ENCODE measurements around the gene RAB29. TPM values are rescaled to one million over a fixed set of nuclear protein-coding genes. Genes with fewer than 3 reads are reported as not detected.
"Not testable (repeated sequence)": the region's sequence is repeated elsewhere in the genome, so short reads cannot be mapped to it uniquely, and the experiment has no call there.

RAB29 gene
- total RNA-seq, 4 donors from 2014 or later, result 8.3 to 96.6 (median 22.0) TPM

DNA sequence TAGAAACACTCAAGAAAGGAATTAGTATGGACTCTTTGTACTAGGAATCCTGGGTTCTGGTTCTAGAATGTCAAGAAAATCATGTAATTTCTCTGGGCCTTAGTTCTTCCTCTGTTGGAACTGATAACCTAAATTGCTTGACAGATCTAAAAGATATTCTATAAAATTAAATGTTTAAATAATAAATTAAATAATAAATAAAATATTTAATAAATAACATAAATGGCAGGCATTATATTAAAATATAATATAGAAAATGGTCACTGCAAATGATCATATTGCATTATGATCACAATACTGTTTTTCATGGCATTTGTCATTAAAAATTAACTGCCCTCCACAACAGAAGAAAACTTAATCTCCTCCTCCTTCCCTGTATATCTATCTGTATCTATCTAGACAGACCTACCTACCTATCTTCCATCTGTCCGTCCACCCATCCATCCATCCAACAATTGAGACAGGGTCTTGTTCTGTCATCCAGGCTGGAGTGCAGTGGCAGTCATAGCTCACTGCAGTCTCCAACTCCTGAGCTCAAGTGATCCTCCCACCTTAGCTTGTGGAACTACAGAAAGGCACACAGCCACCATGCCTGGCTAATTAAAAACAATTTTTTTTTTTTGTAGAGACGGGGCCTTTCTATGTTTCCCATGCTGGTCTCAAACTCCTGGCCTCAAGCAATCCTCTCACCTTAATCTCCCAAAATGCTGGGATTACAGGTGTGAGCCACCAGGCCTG lies 41.7 kb downstream of the RAB29 start:
- Histone ChIP-seq H3K36me3 (peaks cover 0 to 6% (median 0%) of the 10 kb centered on the region in 3 donors), H3K9me3 (no peaks in the 10 kb centered on the region), H3K27me3 (no peaks in the 10 kb centered on the region), H3K27ac (no peak overlapping the region), H3K4me1 (no peaks in the 10 kb centered on the region), H3K4me3 (no peak overlapping the region)
- TF ChIP-seq POLR2A (IDR thresholded peaks at IDR 0.05), result no peak
- TF ChIP-seq, protein P1, sequence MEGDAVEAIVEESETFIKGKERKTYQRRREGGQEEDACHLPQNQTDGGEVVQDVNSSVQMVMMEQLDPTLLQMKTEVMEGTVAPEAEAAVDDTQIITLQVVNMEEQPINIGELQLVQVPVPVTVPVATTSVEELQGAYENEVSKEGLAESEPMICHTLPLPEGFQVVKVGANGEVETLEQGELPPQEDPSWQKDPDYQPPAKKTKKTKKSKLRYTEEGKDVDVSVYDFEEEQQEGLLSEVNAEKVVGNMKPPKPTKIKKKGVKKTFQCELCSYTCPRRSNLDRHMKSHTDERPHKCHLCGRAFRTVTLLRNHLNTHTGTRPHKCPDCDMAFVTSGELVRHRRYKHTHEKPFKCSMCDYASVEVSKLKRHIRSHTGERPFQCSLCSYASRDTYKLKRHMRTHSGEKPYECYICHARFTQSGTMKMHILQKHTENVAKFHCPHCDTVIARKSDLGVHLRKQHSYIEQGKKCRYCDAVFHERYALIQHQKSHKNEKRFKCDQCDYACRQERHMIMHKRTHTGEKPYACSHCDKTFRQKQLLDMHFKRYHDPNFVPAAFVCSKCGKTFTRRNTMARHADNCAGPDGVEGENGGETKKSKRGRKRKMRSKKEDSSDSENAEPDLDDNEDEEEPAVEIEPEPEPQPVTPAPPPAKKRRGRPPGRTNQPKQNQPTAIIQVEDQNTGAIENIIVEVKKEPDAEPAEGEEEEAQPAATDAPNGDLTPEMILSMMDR (IDR thresholded peaks at IDR 0.05), result no peak
- DNase-seq, result no peak

DNA sequence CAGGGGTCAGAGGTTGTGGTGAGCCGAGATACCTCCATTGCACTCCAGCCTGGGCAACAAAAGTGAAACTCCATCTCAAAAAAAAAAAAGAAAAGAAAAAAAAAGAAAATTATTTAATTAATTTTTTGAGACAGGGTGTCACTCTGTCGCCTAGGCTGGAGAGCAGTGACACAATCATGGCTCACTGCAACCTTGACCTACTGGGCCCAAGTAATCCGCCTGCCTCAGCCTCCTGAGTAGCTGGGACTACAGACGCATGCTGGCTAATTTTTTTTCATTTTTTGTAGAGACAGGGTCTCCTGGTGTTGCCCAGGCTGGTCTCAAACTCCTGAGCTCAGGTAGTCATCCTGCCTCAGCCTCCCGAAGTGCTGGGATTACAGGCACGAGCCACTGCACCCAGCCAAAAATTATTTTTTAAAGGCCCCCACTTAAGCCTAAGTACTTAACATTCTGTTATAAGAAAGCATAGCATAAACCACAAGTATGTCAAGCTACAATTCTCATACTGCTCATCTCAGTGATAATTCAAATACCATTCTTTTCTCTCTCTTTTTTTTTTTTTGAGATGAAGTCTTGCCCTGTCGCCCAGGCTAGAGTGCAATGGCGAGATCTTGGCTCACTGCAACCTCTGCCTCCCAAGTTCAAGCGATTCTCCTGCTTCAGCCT lies 45.2 kb downstream of the RAB29 start:
- DNase-seq, result no peak
- H3K4me1 ChIP-seq, result no peaks in the 10 kb centered on the region

DNA sequence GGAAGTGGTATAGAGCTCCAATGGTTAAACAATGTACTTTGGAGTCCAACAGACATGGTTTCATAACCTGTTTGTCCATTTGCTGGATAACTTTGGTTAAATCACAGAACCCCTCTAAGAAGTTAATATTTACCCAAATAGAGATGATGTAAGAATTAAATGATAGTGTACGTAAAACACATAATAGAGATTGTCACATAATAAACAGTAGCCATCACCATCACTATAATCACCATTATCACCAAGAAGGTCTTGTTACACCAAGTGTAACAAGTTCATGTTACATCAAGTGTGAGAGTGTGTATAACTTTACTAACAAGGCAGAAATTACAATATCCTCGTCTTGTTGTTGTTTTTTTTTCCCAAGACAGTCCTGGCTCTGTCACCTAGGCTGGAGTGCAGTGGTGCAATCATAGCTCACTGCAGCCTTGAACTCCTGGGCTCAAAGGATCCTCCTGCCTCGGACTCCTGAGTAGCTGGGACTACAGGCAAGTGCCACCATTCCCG lies 48.6 kb downstream of the RAB29 start:
- DNase-seq, result no peak
- H3K4me3 ChIP-seq, result no peak overlapping the region
- TF ChIP-seq POLR2A (IDR thresholded peaks at IDR 0.05), result no peak
- TF ChIP-seq, protein P1 (IDR thresholded peaks at IDR 0.05), result no peak
- no peaks in the 10 kb centered on the region for H3K27me3 ChIP-seq
- no peak overlapping the region for H3K27ac ChIP-seq
- no peaks in the 10 kb centered on the region for H3K4me1 ChIP-seq
- H3K9me3 ChIP-seq, result no peaks in the 10 kb centered on the region
- peaks cover 0 to 46% (median 0%) of the 10 kb centered on the region in 3 donors for H3K36me3 ChIP-seq

More for the DNA sequence above, 45.2 kb downstream of the RAB29 start:
- Histone ChIP-seq H3K9me3 (no peaks in the 10 kb centered on the region), H3K27me3 (no peaks in the 10 kb centered on the region), H3K27ac (no peak overlapping the region), H3K36me3 (peaks cover 0 to 25% (median 0%) of the 10 kb centered on the region in 3 donors), H3K4me3 (no peak overlapping the region)
- TF ChIP-seq POLR2A (IDR thresholded peaks at IDR 0.05), result no peak
- TF ChIP-seq, protein P1 (IDR thresholded peaks at IDR 0.05), result no peak

DNA sequence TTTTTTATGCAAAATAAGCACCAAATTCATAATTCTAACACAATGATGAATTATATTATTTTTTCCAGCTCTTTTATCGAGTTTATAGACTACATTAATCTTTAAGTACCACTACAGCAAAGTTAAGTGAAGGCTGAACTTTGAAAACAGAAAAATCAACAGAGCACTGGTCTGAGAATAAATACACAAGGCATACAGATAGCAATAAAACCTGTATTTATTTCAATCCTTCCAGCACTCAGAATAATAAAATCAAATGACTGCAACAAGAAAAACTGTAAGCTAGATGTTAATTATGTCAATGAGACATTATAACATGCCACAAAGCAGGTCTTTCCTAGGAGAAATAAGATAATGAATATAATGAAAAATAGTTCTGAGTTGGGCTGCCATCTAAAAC lies 49.8 kb downstream of the RAB29 start:
- no peak overlapping the region for H3K27ac ChIP-seq
- H3K27me3 ChIP-seq, result no peaks in the 10 kb centered on the region
- H3K4me3 ChIP-seq, result no peak overlapping the region
- H3K36me3 ChIP-seq, result peaks cover 0 to 57% (median 0%) of the 10 kb centered on the region in 3 donors
- TF ChIP-seq, protein P1 (IDR thresholded peaks at IDR 0.05), result no peak
- no peak for TF ChIP-seq POLR2A (IDR thresholded peaks at IDR 0.05)
- no peaks in the 10 kb centered on the region for H3K4me1 ChIP-seq
- no peaks in the 10 kb centered on the region for H3K9me3 ChIP-seq
- no peak for DNase-seq

DNA sequence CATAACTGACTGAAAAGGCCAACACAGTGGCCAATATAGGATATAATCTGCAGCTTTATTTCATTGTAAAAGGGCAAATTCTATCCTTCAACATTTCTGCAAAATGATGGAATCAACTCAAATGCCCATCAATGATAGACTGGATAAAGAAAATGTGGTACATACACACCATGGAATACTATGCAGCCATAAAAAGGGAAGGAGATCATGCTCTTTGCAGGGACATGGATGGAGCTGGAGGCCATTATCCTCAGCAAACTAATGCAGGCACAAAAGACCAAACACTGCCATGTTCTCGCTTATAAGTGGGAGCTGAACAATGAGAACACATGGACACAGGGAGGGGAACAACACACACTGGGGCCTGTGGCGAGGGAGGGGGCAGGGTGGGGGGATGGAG lies 54.5 kb downstream of the RAB29 start:
- H3K27ac ChIP-seq, H3K4me3 ChIP-seq, DNase-seq, H3K27me3 ChIP-seq, H3K4me1 ChIP-seq, H3K9me3 ChIP-seq: not testable (repeated sequence)
- peaks cover 0 to 77% (median 0%) of the 10 kb centered on the region in 3 donors for H3K36me3 ChIP-seq

DNA sequence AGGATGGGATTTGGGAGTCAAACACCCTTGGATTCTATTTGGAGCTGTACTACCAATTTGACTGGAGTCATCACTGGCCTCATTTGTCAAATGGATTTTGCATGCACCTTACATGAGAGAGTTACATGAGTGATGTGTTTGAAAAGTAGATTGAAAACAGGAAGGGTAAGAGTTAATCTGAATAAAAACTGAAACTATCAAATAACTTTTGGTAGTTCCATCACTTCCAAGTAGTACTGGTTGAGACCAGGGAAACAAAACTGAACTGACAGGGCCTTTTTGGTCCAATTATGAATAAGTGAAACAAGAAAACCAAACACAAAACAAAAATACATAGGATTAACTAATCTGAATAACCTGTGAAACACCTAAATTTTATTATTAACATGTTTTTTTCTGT lies 55.5 kb downstream of the RAB29 start:
- Histone ChIP-seq H3K27me3 (no peaks in the 10 kb centered on the region), H3K36me3 (peaks cover 0 to 81% (median 0%) of the 10 kb centered on the region in 3 donors), H3K9me3 (no peaks in the 10 kb centered on the region), H3K27ac (no peak overlapping the region), H3K4me3 (no peak overlapping the region), H3K4me1 (no peaks in the 10 kb centered on the region)
- no peak for TF ChIP-seq POLR2A (IDR thresholded peaks at IDR 0.05)
- TF ChIP-seq, protein P1 (IDR thresholded peaks at IDR 0.05), result no peak
- DNase-seq, result no peak

All from Peyer's patch (tissue), 4 donors.